ENCODE results near the gene RAP1GAP2.

GRCh38 chr17:2875608-2876007, 79.4 kb downstream of the RAP1GAP2 start:
- TF ChIP-seq ZBTB11 (tag by site-specific recombination; conservative IDR thresholded peaks at IDR 0.05; ENCODE audit: low read depth): no peak
- TF ChIP-seq ZBTB20 (tag by site-specific recombination; IDR thresholded peaks at IDR 0.05): no peak
- TF ChIP-seq PRDM4 (tag by site-specific recombination; IDR thresholded peaks at IDR 0.05): no peak
- TF ChIP-seq CTCF (tag by site-specific recombination; IDR thresholded peaks at IDR 0.05): no peak
- TF ChIP-seq ZBTB49 (tag by site-specific recombination; IDR thresholded peaks at IDR 0.05; ENCODE audit: low read depth): no peak
- TF ChIP-seq REST (tag by site-specific recombination; IDR thresholded peaks at IDR 0.05): no peak
- no peak for TF ChIP-seq ZNF792 (tag by site-specific recombination; IDR thresholded peaks at IDR 0.05)
- TF ChIP-seq ZNF555 (tag by site-specific recombination; conservative IDR thresholded peaks at IDR 0.05): no peak
- no peak for TF ChIP-seq TCF7L2 (IDR thresholded peaks at IDR 0.05; ENCODE audit: borderline replicate concordance, low read depth, low read length)
- no peak for TF ChIP-seq ZNF621 (tag by site-specific recombination; IDR thresholded peaks at IDR 0.05)
- TF ChIP-seq PRDM10 (tag by site-specific recombination; IDR thresholded peaks at IDR 0.05): no peak
- TF ChIP-seq ZNF785 (tag by site-specific recombination; IDR thresholded peaks at IDR 0.05): no peak
- TF ChIP-seq ZSCAN30 (tag by site-specific recombination; IDR thresholded peaks at IDR 0.05): no peak
- TF ChIP-seq ZNF114 (tag by site-specific recombination; IDR thresholded peaks at IDR 0.05): no peak
